Vagina (tissue), 2 donors: Measurements from ENCODE around the gene SAMMSON.

Source experiments
- CTCF ChIP-seq, 3 experiments: fragments of 450-650 bp in 2 of 3; fragments of 200-600 bp in 1 of 3; sonication (generic) in 1 of 3; IDR thresholded peaks; one replicate each; pipeline ENCODE4 v1.5.1; 2017 to 2019; ENCODE audit warnings: antibody characterized with exemption in 3 of 3, mild to moderate bottlenecking in 2 of 3, moderate library complexity in 2 of 3
- POLR2AphosphoS5 ChIP-seq, 2 donors: sonication (generic); formaldehyde crosslinking; IDR thresholded peaks; one replicate each; pipeline ENCODE4 v1.9.0; 2017; ENCODE audit warnings: antibody characterized with exemption in 2 of 2, mild to moderate bottlenecking in 2 of 2, low read depth in 1 of 2; ENCODE audit not compliant: insufficient read depth in 1 of 2

DNA sequence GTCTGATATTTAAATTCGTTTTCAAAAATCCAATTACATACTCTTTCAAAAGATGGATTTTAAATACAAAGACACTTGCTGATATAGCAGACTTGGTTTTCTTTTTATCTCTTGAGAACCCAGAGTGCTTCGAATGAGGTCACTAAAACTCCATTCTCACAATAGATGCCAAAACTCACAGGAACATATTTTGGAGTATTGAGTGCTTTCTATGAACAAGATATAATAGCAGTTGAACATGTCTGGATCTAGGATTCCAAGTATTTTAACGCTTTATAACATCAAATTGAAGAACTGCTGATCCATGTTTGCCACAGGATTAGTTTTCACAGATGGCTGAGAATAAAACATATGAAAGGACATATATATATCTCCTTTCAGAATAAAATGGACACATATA lies 113.2 kb downstream of the SAMMSON start:
- TF ChIP-seq POLR2AphosphoS5 (IDR thresholded peaks at IDR 0.05; ENCODE audit: insufficient read depth in 1 of 2, low read depth in 1 of 2) (no peak), CTCF (IDR thresholded peaks at IDR 0.05) (no peak)
